ENCODE measurements around the gene CACNA1F. TPM values are rescaled to one million over a fixed set of nuclear protein-coding genes. Genes with fewer than 3 reads are reported as not detected.

CACNA1F gene
- total RNA-seq, 4 donors from 2014 or later, result 1.7 to 2.8 (median 2.3) TPM

- Histone ChIP-seq H3K27me3 (no peaks in the 10 kb centered on the region), H3K36me3 (peaks cover 0 to 17% (median 0%) of the 10 kb centered on the region in 3 donors), H3K4me1 (no peaks in the 10 kb centered on the region), H3K27ac (no peak overlapping the region), H3K9me3 (no peaks in the 10 kb centered on the region), H3K4me3 (no peak overlapping the region)
- DNase-seq, result no peak
- no peak for TF ChIP-seq POLR2A (IDR thresholded peaks at IDR 0.05)
- TF ChIP-seq CTCF (IDR thresholded peaks at IDR 0.05), result no peak
These were observed 15.9 kb upstream of the CACNA1F start for GRCh38 chrX:49249071-49249470.

- H3K27me3 ChIP-seq, result no peaks in the 10 kb centered on the region
- no peak overlapping the region for H3K27ac ChIP-seq
- no peak overlapping the region for H3K4me3 ChIP-seq
- no peaks in the 10 kb centered on the region for H3K4me1 ChIP-seq
- H3K9me3 ChIP-seq, result no peaks in the 10 kb centered on the region
- DNase-seq, result no peak
- H3K36me3 ChIP-seq, result peaks cover 0 to 18% (median 0%) of the 10 kb centered on the region in 3 donors
- TF ChIP-seq CTCF (IDR thresholded peaks at IDR 0.05) (no peak), POLR2A (IDR thresholded peaks at IDR 0.05) (no peak)
These were observed 15.0 kb upstream of the CACNA1F start for GRCh38 chrX:49247916-49248811.

GRCh38 chrX:49247346-49247745 lies 14.2 kb upstream of the CACNA1F start:
- no peak overlapping the region for H3K4me3 ChIP-seq
- no peaks in the 10 kb centered on the region for H3K9me3 ChIP-seq
- DNase-seq, result no peak
- H3K36me3 ChIP-seq, result peaks cover 0 to 27% (median 0%) of the 10 kb centered on the region in 3 donors
- TF ChIP-seq POLR2A (IDR thresholded peaks at IDR 0.05) (no peak), CTCF (IDR thresholded peaks at IDR 0.05) (no peak)
- no peaks in the 10 kb centered on the region for H3K27me3 ChIP-seq
- no peak overlapping the region for H3K27ac ChIP-seq
- no peaks in the 10 kb centered on the region for H3K4me1 ChIP-seq

GRCh38 chrX:49246541-49246940 lies 13.4 kb upstream of the CACNA1F start:
- H3K27ac ChIP-seq, result no peak overlapping the region
- DNase-seq, result no peak
- H3K9me3 ChIP-seq, result no peaks in the 10 kb centered on the region
- H3K4me1 ChIP-seq, result no peaks in the 10 kb centered on the region
- no peaks in the 10 kb centered on the region for H3K27me3 ChIP-seq
- no peak overlapping the region for H3K4me3 ChIP-seq
- TF ChIP-seq CTCF (IDR thresholded peaks at IDR 0.05), result no peak
- TF ChIP-seq POLR2A (IDR thresholded peaks at IDR 0.05), result no peak
- H3K36me3 ChIP-seq, result peaks cover 0 to 27% (median 0%) of the 10 kb centered on the region in 3 donors

- no peak overlapping the region for H3K27ac ChIP-seq
- no peak overlapping the region for H3K4me3 ChIP-seq
- TF ChIP-seq CTCF (IDR thresholded peaks at IDR 0.05), result no peak
- no peak for TF ChIP-seq POLR2A (IDR thresholded peaks at IDR 0.05)
- no peaks in the 10 kb centered on the region for H3K27me3 ChIP-seq
- no peaks in the 10 kb centered on the region for H3K4me1 ChIP-seq
- no peak for DNase-seq
- H3K9me3 ChIP-seq, result no peaks in the 10 kb centered on the region
- peaks cover 0 to 27% (median 0%) of the 10 kb centered on the region in 3 donors for H3K36me3 ChIP-seq
These were observed 11.1 kb upstream of the CACNA1F start for GRCh38 chrX:49244207-49244606.
